HEK293T (cell line): ENCODE results near the gene SCARB1.

Experiments
- CTCF ChIA-PET: fragments of 350-600 bp; formaldehyde crosslinking; extraction: SDS; loops from one replicate; lab custom pipeline; 2021; ENCODE audit warnings: antibody characterized with exemption, inconsistent platforms; lab: Yijun Ruan, JAX
- POLR2A ChIA-PET: fragments of 350-600 bp; formaldehyde crosslinking; extraction: SDS; loops from one replicate; lab custom pipeline; 2020; ENCODE audit warnings: antibody characterized with exemption, inconsistent platforms; lab: Yijun Ruan, JAX
- DNase-seq: peaks from one replicate; pipeline ENCODE4 v3.0.0; 2012; ENCODE audit warnings: mixed read lengths; ENCODE audit errors: extremely low spot score
- ARNT ChIP-seq: fragments of 450-650 bp; IDR thresholded peaks from 2 replicates; pipeline ENCODE4 v1.6.1; 2017; ENCODE audit warnings: mild to moderate bottlenecking
- BHLHE40 ChIP-seq: fragments of 450-650 bp; IDR thresholded peaks from 2 replicates; pipeline ENCODE4 v1.6.1; 2016; ENCODE audit warnings: mild to moderate bottlenecking, moderate library complexity, borderline replicate concordance
- CTBP1 ChIP-seq: fragments of 450-650 bp; IDR thresholded peaks from 2 replicates; pipeline ENCODE4 v1.6.1; 2016; ENCODE audit warnings: borderline replicate concordance
- ELF4 ChIP-seq: fragments of 450-650 bp; IDR thresholded peaks from 2 replicates; pipeline ENCODE4 v1.6.1; 2017; ENCODE audit warnings: antibody characterized with exemption
- FOXA1 ChIP-seq: fragments of 450-650 bp; IDR thresholded peaks from 2 replicates; pipeline ENCODE4 v1.6.1; 2016; ENCODE audit warnings: mild to moderate bottlenecking
- FOXK2 ChIP-seq: fragments of 450-650 bp; IDR thresholded peaks from 2 replicates; pipeline ENCODE4 v1.6.1; 2016; ENCODE audit warnings: mild to moderate bottlenecking
- FOXM1 ChIP-seq: fragments of 450-650 bp; IDR thresholded peaks from 2 replicates; pipeline ENCODE4 v1.6.1; 2017; ENCODE audit warnings: mild to moderate bottlenecking, borderline replicate concordance
- HDGF ChIP-seq: fragments of 450-650 bp; IDR thresholded peaks from 2 replicates; pipeline ENCODE4 v1.6.1; 2017; ENCODE audit warnings: antibody characterized with exemption, borderline replicate concordance
- L3MBTL2 ChIP-seq: fragments of 450-650 bp; conservative IDR thresholded peaks from 2 replicates; pipeline ENCODE4 v1.6.1; 2016; ENCODE audit warnings: mild to moderate bottlenecking
- LEF1 ChIP-seq: fragments of 450-650 bp; IDR thresholded peaks from 2 replicates; pipeline ENCODE4 v1.6.1; 2017; ENCODE audit warnings: mild to moderate bottlenecking, borderline replicate concordance
- NFRKB ChIP-seq: fragments of 450-650 bp; IDR thresholded peaks from 2 replicates; pipeline ENCODE4 v1.6.1; 2016; ENCODE audit warnings: mild to moderate bottlenecking, moderate library complexity
- SP1 ChIP-seq: fragments of 450-650 bp; IDR thresholded peaks from 2 replicates; pipeline ENCODE4 v1.6.1; 2017
- SUZ12 ChIP-seq: fragments of 450-650 bp; IDR thresholded peaks from 2 replicates; pipeline ENCODE4 v1.6.1; 2016; ENCODE audit warnings: mild to moderate bottlenecking
- TARDBP ChIP-seq: fragments of 450-650 bp; IDR thresholded peaks from 2 replicates; pipeline ENCODE4 v1.6.1; 2016
- ZNF384 ChIP-seq: fragments of 450-650 bp; IDR thresholded peaks from 2 replicates; pipeline ENCODE4 v1.6.1; 2016
- TF ChIP-seq, protein P1 (sequence below): fragments of 450-650 bp; IDR thresholded peaks from 2 replicates; pipeline ENCODE4 v1.6.1; 2016

The SCARB1 gene

GRCh38 chr12:124753993-124754392 is 109.7 kb downstream of the SCARB1 start:
- DNase-seq, result no peak
- POLR2A ChIA-PET, result interaction anchor here (0.8 kb wide), 1 partner anchor 32 kb away, joined by 3 read pairs; no protein-coding TSS in a partner anchor
- CTCF ChIA-PET, result no interaction called here
- TF ChIP-seq SP1, result no peak
- TF ChIP-seq CTBP1, result no peak
- TF ChIP-seq L3MBTL2, result no peak
- no peak for TF ChIP-seq HDGF
- no peak for TF ChIP-seq ZNF384
- no peak for TF ChIP-seq FOXA1
- TF ChIP-seq ARNT, result no peak
- no peak for TF ChIP-seq BHLHE40
- TF ChIP-seq, protein P1, sequence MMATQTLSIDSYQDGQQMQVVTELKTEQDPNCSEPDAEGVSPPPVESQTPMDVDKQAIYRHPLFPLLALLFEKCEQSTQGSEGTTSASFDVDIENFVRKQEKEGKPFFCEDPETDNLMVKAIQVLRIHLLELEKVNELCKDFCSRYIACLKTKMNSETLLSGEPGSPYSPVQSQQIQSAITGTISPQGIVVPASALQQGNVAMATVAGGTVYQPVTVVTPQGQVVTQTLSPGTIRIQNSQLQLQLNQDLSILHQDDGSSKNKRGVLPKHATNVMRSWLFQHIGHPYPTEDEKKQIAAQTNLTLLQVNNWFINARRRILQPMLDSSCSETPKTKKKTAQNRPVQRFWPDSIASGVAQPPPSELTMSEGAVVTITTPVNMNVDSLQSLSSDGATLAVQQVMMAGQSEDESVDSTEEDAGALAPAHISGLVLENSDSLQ, result no peak
- no peak for TF ChIP-seq NFRKB
- TF ChIP-seq FOXM1, result no peak

DNA sequence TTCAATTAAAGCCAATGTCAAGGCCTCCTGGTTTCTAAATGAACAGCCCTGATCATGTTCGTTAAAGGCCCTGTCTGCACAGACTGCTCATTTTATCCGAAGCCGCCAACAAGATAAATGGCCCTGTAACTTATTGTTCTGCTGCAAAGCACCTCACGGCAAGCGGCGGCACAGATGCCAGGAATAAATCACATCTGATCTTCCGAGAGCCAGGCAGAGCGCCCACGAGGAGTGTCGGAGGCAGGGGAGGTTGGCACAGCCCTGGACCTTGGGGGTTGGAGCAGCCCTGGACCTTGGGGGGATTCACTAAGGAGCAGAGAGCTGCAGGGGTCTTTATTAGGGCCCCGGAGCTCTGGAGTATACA is 110.5 kb downstream of the SCARB1 start:
- CTCF ChIA-PET, result no interaction called here
- TF ChIP-seq L3MBTL2 (no peak), NFRKB (no peak), SP1 (no peak), CTBP1 (no peak), SUZ12 (no peak), LEF1 (no peak), BHLHE40 (no peak), ZNF384 (no peak), ELF4 (no peak), TARDBP (no peak), HDGF (no peak)
- TF ChIP-seq, protein P1, result no peak
- POLR2A ChIA-PET, result interaction anchor here (0.8 kb wide), 1 partner anchor 33 kb away, joined by 3 read pairs; no protein-coding TSS in a partner anchor
- no peak for DNase-seq

DNA sequence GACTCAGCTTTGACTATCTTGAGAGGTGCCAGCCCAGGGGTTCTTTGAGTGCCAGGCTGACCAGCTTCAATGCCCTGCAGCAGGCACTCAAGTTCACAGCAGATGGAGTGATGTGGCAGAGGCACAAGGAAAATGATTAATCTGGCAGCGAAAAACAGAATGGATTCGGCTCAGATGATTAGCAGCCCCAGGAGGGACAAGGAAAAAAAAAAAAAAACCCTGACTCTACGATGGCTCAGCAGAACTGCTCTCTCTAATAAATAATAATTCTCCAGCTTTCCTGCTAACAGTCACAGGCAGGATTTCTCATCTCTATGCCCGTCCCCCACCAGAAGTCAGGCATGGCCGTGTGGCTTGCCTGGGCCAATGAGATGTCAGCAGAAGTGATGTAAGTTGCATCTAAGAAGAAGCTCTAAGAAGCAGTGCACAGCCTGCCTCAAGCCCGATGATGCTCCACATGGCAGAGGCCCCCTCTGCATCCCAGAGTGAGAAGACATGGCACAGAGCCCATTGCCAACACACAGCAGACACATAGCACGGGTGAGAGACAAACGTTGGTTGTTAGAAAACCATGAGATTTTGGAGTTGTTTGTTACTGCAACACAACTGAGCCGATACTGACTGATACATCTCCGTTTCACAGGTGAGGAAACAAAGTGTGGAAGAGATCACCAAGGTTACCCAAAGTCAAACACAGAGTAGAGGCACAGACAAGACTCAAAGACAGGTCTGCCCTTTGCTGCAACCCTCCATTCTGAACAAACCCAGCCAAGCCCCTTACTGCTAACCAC is 111.0 kb downstream of the SCARB1 start:
- ChIA-PET CTCF (no interaction called here), POLR2A (no interaction called here)
- TF ChIP-seq, protein P1, result no peak
- TF ChIP-seq ZNF384, result no peak
- no peak for TF ChIP-seq FOXA1
- TF ChIP-seq CTBP1, result no peak
- no peak for TF ChIP-seq LEF1
- no peak for TF ChIP-seq FOXK2
- no peak for TF ChIP-seq L3MBTL2
- no peak for TF ChIP-seq HDGF
- no peak for TF ChIP-seq SUZ12
- no peak for TF ChIP-seq BHLHE40
- no peak for TF ChIP-seq SP1
- TF ChIP-seq NFRKB, result no peak
- TF ChIP-seq ARNT, result no peak
- no peak for TF ChIP-seq FOXM1
- no peak for DNase-seq

- no peak for DNase-seq
- POLR2A ChIA-PET, result no interaction called here
- TF ChIP-seq FOXK2, result no peak
- no peak for TF ChIP-seq CTBP1
- TF ChIP-seq HDGF, result no peak
- no peak for TF ChIP-seq ELF4
- no peak for TF ChIP-seq TARDBP
- TF ChIP-seq NFRKB, result no peak
- TF ChIP-seq FOXM1, result no peak
- TF ChIP-seq, protein P1, result no peak
- TF ChIP-seq SP1, result no peak
- TF ChIP-seq ARNT, result no peak
- no peak for TF ChIP-seq L3MBTL2
- no peak for TF ChIP-seq LEF1
- TF ChIP-seq BHLHE40, result no peak
- CTCF ChIA-PET, result interaction anchor here (0.6 to 1.1 kb wide), 2 partner anchors 10 to 116 kb away, joined by 3 to 5 read pairs; no protein-coding TSS in a partner anchor
Observed at GRCh38 chr12:124751654-124752355, 111.9 kb downstream of the SCARB1 start.

- ChIA-PET POLR2A (no interaction called here), CTCF (interaction anchor here (1.1 kb wide), 1 partner anchor 11 kb away, joined by 5 read pairs; no protein-coding TSS in a partner anchor)
- DNase-seq, result no peak
- no peak for TF ChIP-seq ZNF384
- no peak for TF ChIP-seq LEF1
- no peak for TF ChIP-seq SUZ12
- TF ChIP-seq FOXM1, result no peak
- no peak for TF ChIP-seq BHLHE40
- no peak for TF ChIP-seq ARNT
- no peak for TF ChIP-seq HDGF
- TF ChIP-seq SP1, result no peak
- TF ChIP-seq NFRKB, result no peak
- TF ChIP-seq FOXK2, result no peak
- no peak for TF ChIP-seq FOXA1
- TF ChIP-seq TARDBP, result no peak
- no peak for TF ChIP-seq L3MBTL2
- no peak for TF ChIP-seq ELF4
- no peak for TF ChIP-seq CTBP1
- TF ChIP-seq, protein P1, result no peak
Observed at GRCh38 chr12:124750787-124751471, 112.7 kb downstream of the SCARB1 start.
